HepG2 (cell line): Measurements from ENCODE around the gene SLC17A9. TPM values are rescaled to one million over a fixed set of nuclear protein-coding genes. Genes with fewer than 3 reads are reported as not detected.

Experiments used
- AGO2 ChIP-seq: fragments of 200-400 bp; formaldehyde crosslinking; optimal IDR thresholded peaks from 2 replicates; pipeline ENCODE3; 2017; ENCODE audit warnings: mild to moderate bottlenecking, low read depth, low read length, moderate library complexity
- FUBP1 ChIP-seq: sonication (generic); formaldehyde crosslinking; IDR thresholded peaks from 2 replicates; pipeline ENCODE4 v1.5.1; 2020; ENCODE audit warnings: missing genetic modification reagents, mild to moderate bottlenecking, borderline replicate concordance
- ISX ChIP-seq: sonication (generic); formaldehyde crosslinking; conservative IDR thresholded peaks from 2 replicates; pipeline ENCODE4 v1.5.0; 2020; ENCODE audit warnings: missing genetic modification reagents
- KDM2A ChIP-seq: sonication (generic); formaldehyde crosslinking; IDR thresholded peaks from 2 replicates; pipeline ENCODE4 v1.4.0; 2020; ENCODE audit warnings: low read depth, missing genetic modification reagents, borderline replicate concordance
- KDM5A ChIP-seq: fragments of 200-600 bp; sonication (generic); IDR thresholded peaks from 2 replicates; pipeline ENCODE4 v1.7.0; 2018; ENCODE audit warnings: antibody characterized with exemption, mild to moderate bottlenecking, low read length, borderline replicate concordance
- NCOA5 ChIP-seq: sonication (generic); formaldehyde crosslinking; IDR thresholded peaks from 2 replicates; pipeline ENCODE4 v1.4.0; 2020; ENCODE audit warnings: missing genetic modification reagents
- NFYC ChIP-seq: IDR thresholded peaks from 2 replicates; pipeline ENCODE4 v1.6.1; 2016; ENCODE audit warnings: missing genetic modification reagents, missing compliant biosample characterization
- RARG ChIP-seq: sonication (generic); formaldehyde crosslinking; IDR thresholded peaks from 2 replicates; pipeline ENCODE4 v1.4.0; 2020; ENCODE audit warnings: low read depth, mild to moderate bottlenecking, missing genetic modification reagents
- REPIN1 ChIP-seq: sonication (generic); formaldehyde crosslinking; IDR thresholded peaks from 2 replicates; pipeline ENCODE4 v1.8.0; 2022; ENCODE audit warnings: missing genetic modification reagents, low read depth, mild to moderate bottlenecking, borderline replicate concordance
- SMC3 ChIP-seq: IDR thresholded peaks from 2 replicates; pipeline ENCODE4 v1.6.1; 2011; ENCODE audit warnings: low read length, improper control_type of control experiment
- SNAI1 ChIP-seq: sonication (generic); formaldehyde crosslinking; IDR thresholded peaks from 2 replicates; pipeline ENCODE4 v1.5.0; 2020; ENCODE audit warnings: mild to moderate bottlenecking, missing genetic modification reagents, borderline replicate concordance
- TEAD2 ChIP-seq: sonication (generic); formaldehyde crosslinking; IDR thresholded peaks from 2 replicates; pipeline ENCODE4 v1.9.0; 2021; ENCODE audit warnings: missing genetic modification reagents
- TOE1 ChIP-seq: sonication (generic); formaldehyde crosslinking; IDR thresholded peaks from 2 replicates; pipeline ENCODE4 v1.4.0; 2020; ENCODE audit warnings: mild to moderate bottlenecking, missing genetic modification reagents
- ZBTB21 ChIP-seq: sonication (generic); formaldehyde crosslinking; IDR thresholded peaks from 2 replicates; pipeline ENCODE4 v1.4.0; 2020; ENCODE audit warnings: missing genetic modification reagents
- ZKSCAN1 ChIP-seq: fragments of 150-350 bp; IDR thresholded peaks from 2 replicates; pipeline ENCODE4 v1.6.1; 2014; ENCODE audit warnings: low read length
- ZNF160 ChIP-seq: sonication (generic); formaldehyde crosslinking; IDR thresholded peaks from 2 replicates; pipeline ENCODE4 v1.8.0; 2022; ENCODE audit warnings: mild to moderate bottlenecking, inconsistent platforms, missing genetic modification reagents
- ZNF234 ChIP-seq: sonication (generic); formaldehyde crosslinking; conservative IDR thresholded peaks from 2 replicates; pipeline ENCODE4 v1.5.1; 2020; ENCODE audit warnings: mild to moderate bottlenecking, missing genetic modification reagents
- ZNF317 ChIP-seq: sonication (generic); formaldehyde crosslinking; IDR thresholded peaks from 2 replicates; pipeline ENCODE4 v1.5.0; 2020; ENCODE audit warnings: mild to moderate bottlenecking, missing genetic modification reagents
- ZNF564 ChIP-seq: sonication (generic); formaldehyde crosslinking; IDR thresholded peaks from 2 replicates; pipeline ENCODE4 v1.8.1; 2023; ENCODE audit warnings: mild to moderate bottlenecking, missing genetic modification reagents
- ZNF740 ChIP-seq: sonication (generic); formaldehyde crosslinking; IDR thresholded peaks from 2 replicates; pipeline ENCODE4 v1.4.0; 2020; ENCODE audit warnings: missing genetic modification reagents
- polyA plus RNA-seq, 8 experiments: library from polyadenylated mRNA; depleted of rRNA in 3 of 8; stranded (reverse) in 7 of 8; unstranded in 1 of 8; fragments of >200 nt; fragmentation: Illumina TruSeq in 4 of 8; extraction: Trizol in 4 of 8; gene quantifications; 2 replicates each; pipeline versions ENCODE4 v1.2.1 to v1.2.3, GENCODE V29; 2011 to 2016; ENCODE audit warnings: low read depth in 4 of 8, missing spikeins in 1 of 8, mixed read lengths in 1 of 8; ENCODE audit not compliant: insufficient read depth in 1 of 8
- total RNA-seq, 5 experiments: library from RNA; depleted of rRNA; stranded (reverse); fragments of >200 nt; fragmentation: Illumina TruSeq; extraction: Trizol; gene quantifications; 2 replicates each; pipeline ENCODE4 v1.2.3, GENCODE V29; 2016; ENCODE audit warnings: low read depth in 1 of 5
- TF ChIP-seq, protein P1 (sequence below): sonication (generic); formaldehyde crosslinking; IDR thresholded peaks from 2 replicates; pipeline ENCODE4 v1.5.1; 2020; ENCODE audit warnings: missing genetic modification reagents, mild to moderate bottlenecking, borderline replicate concordance
- TF ChIP-seq, protein P2 (sequence below): sonication (generic); formaldehyde crosslinking; IDR thresholded peaks from 2 replicates; pipeline ENCODE4 v1.9.0; 2022; ENCODE audit warnings: low read depth, missing genetic modification reagents
- TF ChIP-seq, protein P3 (sequence below): sonication (generic); formaldehyde crosslinking; IDR thresholded peaks from 2 replicates; pipeline ENCODE4 v1.9.0; 2022; ENCODE audit warnings: missing genetic modification reagents, mild to moderate bottlenecking, borderline replicate concordance

The SLC17A9 gene
- total and polyA plus RNA-seq, 2 of the 13 experiments (the other 11 are each of a cell fraction or from before 2014, with no cell fraction given): 110 to 191 TPM

GRCh38 chr20:63009045-63009961 is 56.8 kb downstream of the SLC17A9 start (continued):
- peak; percentile 66; the same call in 1 of the 2 replicates for TF ChIP-seq REPIN1
- TF ChIP-seq NCOA5: no peak
- no peak for TF ChIP-seq NFYC (CRISPR knock-in tag)
- no peak; the same call in 1 of the 2 replicates for TF ChIP-seq ZBTB21 (CRISPR knock-in tag)
- no peak for TF ChIP-seq ZNF564 (CRISPR knock-in tag)
- TF ChIP-seq AGO2: no peak
- TF ChIP-seq, protein P1, sequence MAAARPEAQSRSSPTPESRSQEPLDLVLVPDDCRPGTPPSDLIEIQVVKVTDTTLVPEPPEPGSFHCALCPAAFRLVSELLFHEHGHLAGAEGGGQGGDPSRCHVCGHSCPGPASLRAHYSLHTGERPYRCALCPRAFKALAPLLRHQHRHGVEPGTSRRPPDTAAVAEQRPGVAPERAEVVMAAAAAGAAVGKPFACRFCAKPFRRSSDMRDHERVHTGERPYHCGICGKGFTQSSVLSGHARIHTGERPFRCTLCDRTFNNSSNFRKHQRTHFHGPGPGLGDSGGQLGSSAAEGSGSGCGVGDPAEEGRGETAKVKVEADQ (CRISPR knock-in tag): no peak
- TF ChIP-seq SMC3: peak; percentile 80; the same call in 1 of the 2 replicates
- TF ChIP-seq, protein P2, sequence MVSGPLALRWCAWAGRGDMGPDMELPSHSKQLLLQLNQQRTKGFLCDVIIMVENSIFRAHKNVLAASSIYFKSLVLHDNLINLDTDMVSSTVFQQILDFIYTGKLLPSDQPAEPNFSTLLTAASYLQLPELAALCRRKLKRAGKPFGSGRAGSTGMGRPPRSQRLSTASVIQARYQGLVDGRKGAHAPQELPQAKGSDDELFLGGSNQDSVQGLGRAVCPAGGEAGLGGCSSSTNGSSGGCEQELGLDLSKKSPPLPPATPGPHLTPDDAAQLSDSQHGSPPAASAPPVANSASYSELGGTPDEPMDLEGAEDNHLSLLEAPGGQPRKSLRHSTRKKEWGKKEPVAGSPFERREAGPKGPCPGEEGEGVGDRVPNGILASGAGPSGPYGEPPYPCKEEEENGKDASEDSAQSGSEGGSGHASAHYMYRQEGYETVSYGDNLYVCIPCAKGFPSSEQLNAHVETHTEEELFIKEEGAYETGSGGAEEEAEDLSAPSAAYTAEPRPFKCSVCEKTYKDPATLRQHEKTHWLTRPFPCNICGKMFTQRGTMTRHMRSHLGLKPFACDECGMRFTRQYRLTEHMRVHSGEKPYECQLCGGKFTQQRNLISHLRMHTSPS (CRISPR knock-in tag): peak; percentile 24; the same call in 1 of the 2 replicates
- TF ChIP-seq ZNF160 (CRISPR knock-in tag): no peak
- no peak for TF ChIP-seq RARG
- TF ChIP-seq KDM2A (CRISPR knock-in tag): peak; percentile 96
- TF ChIP-seq FUBP1 (CRISPR knock-in tag): peak; percentile 62; the same call in 1 of the 2 replicates
- TF ChIP-seq ISX: no peak
- TF ChIP-seq, protein P3, sequence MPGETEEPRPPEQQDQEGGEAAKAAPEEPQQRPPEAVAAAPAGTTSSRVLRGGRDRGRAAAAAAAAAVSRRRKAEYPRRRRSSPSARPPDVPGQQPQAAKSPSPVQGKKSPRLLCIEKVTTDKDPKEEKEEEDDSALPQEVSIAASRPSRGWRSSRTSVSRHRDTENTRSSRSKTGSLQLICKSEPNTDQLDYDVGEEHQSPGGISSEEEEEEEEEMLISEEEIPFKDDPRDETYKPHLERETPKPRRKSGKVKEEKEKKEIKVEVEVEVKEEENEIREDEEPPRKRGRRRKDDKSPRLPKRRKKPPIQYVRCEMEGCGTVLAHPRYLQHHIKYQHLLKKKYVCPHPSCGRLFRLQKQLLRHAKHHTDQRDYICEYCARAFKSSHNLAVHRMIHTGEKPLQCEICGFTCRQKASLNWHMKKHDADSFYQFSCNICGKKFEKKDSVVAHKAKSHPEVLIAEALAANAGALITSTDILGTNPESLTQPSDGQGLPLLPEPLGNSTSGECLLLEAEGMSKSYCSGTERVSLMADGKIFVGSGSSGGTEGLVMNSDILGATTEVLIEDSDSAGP: peak; percentile 75; the same call in 1 of the 2 replicates
- 0 out of 2 replicates have a peak, but pooled peaks have one; percentile 23 for TF ChIP-seq ZKSCAN1
- peak; percentile 74 for TF ChIP-seq ZNF740 (CRISPR knock-in tag)
- no peak for TF ChIP-seq TOE1 (CRISPR knock-in tag)
- TF ChIP-seq KDM5A: no peak
- 0 out of 2 replicates have a peak, but pooled peaks have one; percentile 27 for TF ChIP-seq ZNF317
- TF ChIP-seq ZNF234 (CRISPR knock-in tag): no peak
- TF ChIP-seq SNAI1 (CRISPR knock-in tag): no peak
- 0 out of 2 replicates have a peak, but pooled peaks have one; percentile 71 for TF ChIP-seq TEAD2 (CRISPR knock-in tag)
